Measurements from ENCODE around the gene LRTM2.

The LRTM2 gene

GRCh38 chr12:1795221-1795784 is 25.1 kb upstream of the LRTM2 start:
- no peak for TF ChIP-seq CTCF (IDR thresholded peaks at IDR 0.05; ENCODE audit: low read depth, low read length)
- no peak for DNase-seq (ENCODE audit: extremely low read depth, low read depth)

GRCh38 chr12:1795785-1796514 is 24.4 kb upstream of the LRTM2 start:
- TF ChIP-seq CTCF (IDR thresholded peaks at IDR 0.05; ENCODE audit: low read depth, low read length): peak; percentile 56
- DNase-seq (ENCODE audit: extremely low read depth, low read depth): peak; percentile 71

GRCh38 chr12:1796515-1797010 is 23.8 kb upstream of the LRTM2 start:
- TF ChIP-seq CTCF (IDR thresholded peaks at IDR 0.05; ENCODE audit: low read depth, low read length): no peak
- DNase-seq (ENCODE audit: extremely low read depth, low read depth): no peak

DNA sequence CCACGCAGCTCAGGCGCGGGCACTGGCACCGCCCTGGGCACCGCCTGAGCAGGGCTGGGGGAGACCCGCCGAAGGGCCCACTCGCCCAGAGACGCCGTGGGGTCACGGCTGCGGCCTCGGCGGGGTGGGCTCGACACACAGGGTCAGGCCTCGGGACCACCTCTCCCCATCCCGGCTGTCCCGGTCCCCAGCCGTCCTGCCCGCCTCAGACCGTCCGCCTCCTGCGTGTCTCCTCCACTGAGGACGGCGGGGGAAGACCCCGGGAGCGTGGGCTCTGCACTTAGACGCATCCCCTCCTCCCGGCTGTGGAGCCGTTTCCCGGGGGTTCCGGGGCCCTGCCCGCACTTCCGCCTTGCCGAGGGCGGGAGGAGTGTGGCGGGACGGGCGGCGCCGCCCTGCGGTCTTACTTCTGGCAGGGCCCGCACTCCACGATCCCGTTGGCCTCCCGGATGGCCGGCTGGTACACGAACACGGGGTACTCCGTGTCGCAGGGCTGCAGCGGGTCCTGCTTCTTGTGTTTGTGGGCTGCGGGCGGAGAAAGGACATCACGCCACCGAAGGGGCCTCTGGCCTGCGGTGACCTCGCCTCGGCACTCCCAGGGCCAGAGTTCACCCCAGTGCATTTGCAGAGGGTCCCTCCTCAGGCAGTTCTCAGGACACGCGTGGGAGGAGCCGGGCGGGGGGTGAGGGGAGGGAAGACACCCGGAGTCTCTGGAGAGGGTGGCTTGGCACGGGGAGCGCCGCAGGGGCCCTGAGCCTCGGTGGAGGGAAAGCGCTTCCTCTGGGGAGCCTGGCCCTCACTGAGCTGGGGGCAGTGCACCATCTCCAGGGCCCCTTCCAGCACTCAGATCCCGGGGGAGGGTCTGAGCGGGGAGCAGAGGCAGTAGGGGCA is 23.1 kb upstream of the LRTM2 start:
- no peak for TF ChIP-seq CTCF (IDR thresholded peaks at IDR 0.05; ENCODE audit: low read depth, low read length)
- DNase-seq (ENCODE audit: extremely low read depth, low read depth): no peak

DNA sequence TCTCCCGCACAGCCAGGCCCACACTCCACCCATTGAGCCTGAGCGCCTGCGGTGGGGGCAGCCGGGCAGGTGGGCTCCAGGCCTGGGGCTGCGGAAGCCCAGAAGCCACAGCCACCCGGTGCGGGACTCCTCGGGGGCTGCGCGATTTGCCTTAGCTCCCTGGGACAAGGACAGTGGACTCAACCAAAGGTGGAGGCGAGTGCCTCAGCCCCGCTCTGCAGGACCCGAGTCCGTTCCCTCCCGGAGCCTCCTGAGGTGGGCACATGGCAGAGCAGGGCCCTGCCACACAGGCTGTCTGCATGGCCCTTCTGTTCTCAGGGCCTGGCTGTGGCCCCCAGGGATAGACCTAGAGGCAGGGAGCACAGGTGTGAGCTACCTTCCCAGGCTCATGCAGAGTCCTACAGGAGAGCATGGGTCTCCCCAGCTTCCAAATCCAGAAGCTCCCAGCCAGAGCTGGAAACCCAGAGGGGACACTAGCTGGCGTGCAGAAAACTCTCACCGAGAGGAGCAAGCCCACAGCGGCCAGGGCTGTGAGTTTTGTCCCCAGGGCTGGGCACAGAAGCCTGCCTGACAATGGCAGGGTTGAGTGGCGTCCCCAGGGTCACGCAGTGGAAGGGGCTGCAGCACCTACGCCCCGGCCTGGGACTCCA is 22.2 kb upstream of the LRTM2 start:
- DNase-seq (ENCODE audit: extremely low read depth, low read depth): no peak
- TF ChIP-seq CTCF (IDR thresholded peaks at IDR 0.05; ENCODE audit: low read depth, low read length): no peak

- no peak for DNase-seq (ENCODE audit: extremely low read depth, low read depth)
- TF ChIP-seq CTCF (IDR thresholded peaks at IDR 0.05; ENCODE audit: low read depth, low read length): no peak
Measured at GRCh38 chr12:1798641-1799020, 21.7 kb upstream of the LRTM2 start.
